Measurements from ENCODE around the gene ZNF362. TPM values are rescaled to one million over a fixed set of nuclear protein-coding genes. Genes with fewer than 3 reads are reported as not detected.

Gene ZNF362
- total and polyA plus RNA-seq, 2 of the 13 experiments (the other 11 are each of a cell fraction or from before 2014, with no cell fraction given), result 8.3 to 14.2 TPM

GRCh38 chr1:33342041-33342723 is 85.9 kb downstream of the ZNF362 start (continued):
- no peak for TF ChIP-seq GATA4 (IDR thresholded peaks at IDR 0.05; ENCODE audit: borderline replicate concordance, low read depth)
- TF ChIP-seq KIAA2018 (CRISPR knock-in tag; IDR thresholded peaks at IDR 0.05; ENCODE audit: borderline replicate concordance), result no peak
- peak; percentile 42 for TF ChIP-seq TCF7 (IDR thresholded peaks at IDR 0.05; ENCODE audit: low read depth)
- TF ChIP-seq ZNF124 (CRISPR knock-in tag; IDR thresholded peaks at IDR 0.05), result 0 out of 2 replicates have a peak, but pooled peaks have one; percentile 50
- TF ChIP-seq SNAPC2 (CRISPR knock-in tag; IDR thresholded peaks at IDR 0.05), result 0 out of 2 replicates have a peak, but pooled peaks have one; percentile 58
- TF ChIP-seq MYNN (CRISPR knock-in tag; IDR thresholded peaks at IDR 0.05; ENCODE audit: low read depth), result no peak
- TF ChIP-seq ZNF782 (CRISPR knock-in tag; IDR thresholded peaks at IDR 0.05; ENCODE audit: borderline replicate concordance), result no peak; the same call in 1 of the 2 replicates
- peak; percentile 87; the same call in 1 of the 2 replicates for TF ChIP-seq TBX3 (IDR thresholded peaks at IDR 0.05; ENCODE audit: borderline replicate concordance)
- no peak for TF ChIP-seq ZNF329 (CRISPR knock-in tag; IDR thresholded peaks at IDR 0.05; ENCODE audit: low read depth)
- TF ChIP-seq SKIL (CRISPR knock-in tag; IDR thresholded peaks at IDR 0.05; ENCODE audit: borderline replicate concordance), result peak; percentile 82
- TF ChIP-seq ZNF260 (CRISPR knock-in tag; IDR thresholded peaks at IDR 0.05; ENCODE audit: borderline replicate concordance, low read depth), result no peak
- TF ChIP-seq MATR3 (CRISPR knock-in tag; IDR thresholded peaks at IDR 0.05), result no peak
- no peak; the same call in 1 of the 2 replicates for TF ChIP-seq ZNF792 (CRISPR knock-in tag; IDR thresholded peaks at IDR 0.05)
- no peak for TF ChIP-seq HIC2 (CRISPR knock-in tag; IDR thresholded peaks at IDR 0.05; ENCODE audit: low read depth)

Data from HepG2 (cell line).